ENCODE results near the gene RP9.

Gene RP9

GRCh38 chr7:33129806-33130153 is 20.6 kb upstream of the RP9 start:
- Histone ChIP-seq H3K27ac (ENCODE audit: low read depth, low read length) (no peak overlapping the region), H3K9me3 (ENCODE audit: control insufficient read depth, insufficient read depth, low read depth, low read length) (no peaks in the 10 kb centered on the region), H3K27me3 (ENCODE audit: control insufficient read depth, insufficient read depth, low read length) (no peaks in the 10 kb centered on the region), H3K4me3 (ENCODE audit: low read depth, low read length) (peak overlapping the region; percentile 79), H3K4me1 (ENCODE audit: control insufficient read depth, insufficient read depth, low read length) (peaks cover 6% of the 10 kb centered on the region), H3K36me3 (ENCODE audit: control insufficient read depth, insufficient read depth, low read length) (no peaks in the 10 kb centered on the region), H3K9ac (ENCODE audit: low read length) (peak overlapping the region; percentile 52)

DNA sequence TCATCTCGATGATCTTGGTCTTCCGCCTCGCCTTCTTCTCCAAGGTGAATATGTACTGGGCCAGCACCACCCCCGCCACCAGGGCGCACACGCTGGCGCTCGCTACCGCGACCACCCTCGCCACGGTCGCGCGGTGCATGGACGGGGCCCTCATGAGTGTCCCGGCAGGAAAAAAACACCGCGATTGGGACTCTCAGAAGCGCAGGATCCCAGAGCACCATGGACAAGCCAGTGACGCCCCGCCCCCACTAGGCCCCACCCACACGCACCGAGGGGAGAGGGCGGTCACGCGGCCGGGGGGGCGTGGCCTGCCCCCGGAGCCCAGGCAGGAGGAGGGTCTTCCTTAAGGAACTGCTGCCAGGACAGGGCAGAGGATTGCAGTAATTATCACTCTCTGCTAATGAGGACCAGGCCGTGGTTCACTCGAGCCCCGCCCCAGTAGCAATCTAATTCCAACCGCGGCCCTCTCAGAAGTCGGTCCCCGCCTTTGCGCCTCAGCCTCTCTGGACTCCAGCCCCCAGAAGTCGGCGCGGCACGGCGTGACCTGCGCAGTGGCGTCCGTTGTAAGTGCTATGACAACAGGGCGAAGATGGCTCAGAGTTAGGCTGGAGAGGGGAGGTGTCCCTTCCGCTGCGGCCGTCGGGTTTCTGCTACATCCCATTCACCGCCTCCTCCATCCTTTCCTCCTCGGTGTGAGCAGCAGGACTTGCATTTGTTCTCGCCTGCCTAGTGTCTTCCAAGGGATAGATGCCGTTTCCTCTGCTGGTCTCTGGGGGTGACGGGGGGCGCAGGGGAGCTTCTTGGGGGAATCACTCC is 20.0 kb upstream of the RP9 start, which contains the start of gene BBS9:
Gene BBS9, plus strand, starts transcription at position 575 of the 816 bp plus-strand sequence. CDS start 16,689 bp downstream, outside the sequence.
- peaks cover 6% of the 10 kb centered on the region for H3K4me1 ChIP-seq (ENCODE audit: control insufficient read depth, insufficient read depth, low read length)
- H3K27me3 ChIP-seq (ENCODE audit: control insufficient read depth, insufficient read depth, low read length) = no peaks in the 10 kb centered on the region
- peak within 1 kb of the TSS; percentile 79 for H3K4me3 ChIP-seq (ENCODE audit: low read depth, low read length)
- no peaks in the 10 kb centered on the region for H3K36me3 ChIP-seq (ENCODE audit: control insufficient read depth, insufficient read depth, low read length)
- peak within 1 kb of the TSS; percentile 62 for H3K9ac ChIP-seq (ENCODE audit: low read length)
- no peaks in the 10 kb centered on the region for H3K9me3 ChIP-seq (ENCODE audit: control insufficient read depth, insufficient read depth, low read depth, low read length)
- H3K27ac ChIP-seq (ENCODE audit: low read depth, low read length) = no peak within 1 kb of the TSS

DNA sequence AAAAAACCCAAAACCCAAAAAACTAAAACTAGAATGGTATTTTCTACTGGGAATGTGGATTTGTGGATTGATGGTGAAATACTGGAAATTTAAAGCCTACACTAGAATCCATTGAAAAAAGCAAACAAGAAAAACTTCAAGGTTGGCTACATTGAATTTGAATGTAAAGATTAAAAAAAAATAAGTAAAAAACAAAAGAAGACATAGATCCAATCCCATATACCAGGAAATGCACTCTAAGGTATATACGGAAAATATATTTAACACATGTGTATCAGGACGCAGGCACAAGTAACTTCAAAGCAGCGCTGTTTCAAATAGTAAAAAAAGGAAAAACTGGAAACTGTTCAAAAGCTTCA is 19.4 kb upstream of the RP9 start:
- Histone ChIP-seq H3K9ac (ENCODE audit: low read length) (peak overlapping the region; percentile 62), H3K27ac (ENCODE audit: low read depth, low read length) (no peak overlapping the region), H3K4me3 (ENCODE audit: low read depth, low read length) (peak overlapping the region; percentile 79), H3K36me3 (ENCODE audit: control insufficient read depth, insufficient read depth, low read length) (no peaks in the 10 kb centered on the region), H3K9me3 (ENCODE audit: control insufficient read depth, insufficient read depth, low read depth, low read length) (no peaks in the 10 kb centered on the region), H3K27me3 (ENCODE audit: control insufficient read depth, insufficient read depth, low read length) (no peaks in the 10 kb centered on the region), H3K4me1 (ENCODE audit: control insufficient read depth, insufficient read depth, low read length) (peaks cover 6% of the 10 kb centered on the region)

GRCh38 chr7:33127085-33127484 is 17.9 kb upstream of the RP9 start:
- Histone ChIP-seq H3K4me1 (ENCODE audit: control insufficient read depth, insufficient read depth, low read length) (peaks cover 6% of the 10 kb centered on the region), H3K27me3 (ENCODE audit: control insufficient read depth, insufficient read depth, low read length) (no peaks in the 10 kb centered on the region), H3K36me3 (ENCODE audit: control insufficient read depth, insufficient read depth, low read length) (no peaks in the 10 kb centered on the region), H3K9ac (ENCODE audit: low read length) (no peak overlapping the region), H3K9me3 (ENCODE audit: control insufficient read depth, insufficient read depth, low read depth, low read length) (no peaks in the 10 kb centered on the region), H3K27ac (ENCODE audit: low read depth, low read length) (no peak overlapping the region), H3K4me3 (ENCODE audit: low read depth, low read length) (no peak overlapping the region)

DNA sequence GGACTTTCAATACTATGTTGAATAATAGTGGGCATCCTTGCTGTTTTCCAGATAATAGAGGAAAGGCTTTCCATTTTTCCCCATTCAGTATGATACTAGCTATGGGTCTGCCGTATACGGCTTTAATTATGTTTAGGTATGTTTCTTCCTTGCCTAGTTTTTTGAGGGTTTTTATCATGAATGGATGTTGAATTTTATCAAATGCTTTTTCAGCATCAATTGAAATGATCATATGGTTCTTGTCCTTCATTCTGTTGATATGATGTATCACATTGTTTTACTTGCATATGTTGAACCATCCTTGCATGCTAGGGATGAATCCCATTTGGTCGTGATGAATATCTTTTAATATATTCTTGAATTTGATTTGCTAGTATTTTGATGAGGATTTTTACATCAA is 9.2 kb upstream of the RP9 start:
- no peak overlapping the region for H3K27ac ChIP-seq (ENCODE audit: low read depth, low read length)
- no peaks in the 10 kb centered on the region for H3K27me3 ChIP-seq (ENCODE audit: control insufficient read depth, insufficient read depth, low read length)
- no peak overlapping the region for H3K9ac ChIP-seq (ENCODE audit: low read length)
- H3K4me3 ChIP-seq (ENCODE audit: low read depth, low read length) = no peak overlapping the region
- H3K4me1 ChIP-seq (ENCODE audit: control insufficient read depth, insufficient read depth, low read length) = peaks cover 5% of the 10 kb centered on the region; the same call in 1 of the 2 replicates
- no peaks in the 10 kb centered on the region for H3K36me3 ChIP-seq (ENCODE audit: control insufficient read depth, insufficient read depth, low read length)
- H3K9me3 ChIP-seq (ENCODE audit: control insufficient read depth, insufficient read depth, low read depth, low read length) = peaks cover 8% of the 10 kb centered on the region; the same call in 1 of the 2 replicates

DNA sequence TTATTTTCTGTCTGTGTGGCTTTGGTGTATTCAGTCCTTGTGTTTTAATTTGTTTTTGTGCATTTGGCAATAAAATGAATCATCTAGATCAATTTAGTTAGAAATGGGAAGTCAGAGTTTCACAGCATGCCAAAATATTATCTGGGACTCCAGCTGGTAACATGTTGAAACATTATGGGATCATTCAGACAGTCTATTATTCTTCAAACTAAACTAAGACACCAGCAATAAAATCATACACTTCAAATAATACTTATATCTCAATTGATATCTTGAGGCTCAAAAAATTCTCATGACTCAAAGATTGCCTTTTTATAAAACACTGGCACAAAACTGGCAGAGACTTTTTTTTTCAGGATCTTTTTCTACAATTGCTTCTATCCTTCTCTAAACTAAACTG is 5.8 kb upstream of the RP9 start:
- H3K9me3 ChIP-seq (ENCODE audit: control insufficient read depth, insufficient read depth, low read depth, low read length) = peaks cover 8% of the 10 kb centered on the region; the same call in 1 of the 2 replicates

GRCh38 chr7:33111614-33112013 is 2.4 kb upstream of the RP9 start:
- H3K4me1 ChIP-seq (ENCODE audit: control insufficient read depth, insufficient read depth, low read length) = peaks cover 11% of the 10 kb centered on the region; the same call in 1 of the 2 replicates
- no peak overlapping the region for H3K9ac ChIP-seq (ENCODE audit: low read length)
- H3K4me3 ChIP-seq (ENCODE audit: low read depth, low read length) = no peak overlapping the region
- H3K36me3 ChIP-seq (ENCODE audit: control insufficient read depth, insufficient read depth, low read length) = no peaks in the 10 kb centered on the region
- no peaks in the 10 kb centered on the region for H3K9me3 ChIP-seq (ENCODE audit: control insufficient read depth, insufficient read depth, low read depth, low read length)
- no peak overlapping the region for H3K27ac ChIP-seq (ENCODE audit: low read depth, low read length)
- H3K27me3 ChIP-seq (ENCODE audit: control insufficient read depth, insufficient read depth, low read length) = peaks cover 6% of the 10 kb centered on the region; the same call in 1 of the 2 replicates

More for the DNA sequence above, 5.8 kb upstream of the RP9 start:
- no peak overlapping the region for H3K4me3 ChIP-seq (ENCODE audit: low read depth, low read length)
- H3K27ac ChIP-seq (ENCODE audit: low read depth, low read length) = no peak overlapping the region
- peaks cover 3% of the 10 kb centered on the region; the same call in 1 of the 2 replicates for H3K27me3 ChIP-seq (ENCODE audit: control insufficient read depth, insufficient read depth, low read length)
- no peak overlapping the region for H3K9ac ChIP-seq (ENCODE audit: low read length)
- H3K4me1 ChIP-seq (ENCODE audit: control insufficient read depth, insufficient read depth, low read length) = peaks cover 5% of the 10 kb centered on the region; the same call in 1 of the 2 replicates
- no peaks in the 10 kb centered on the region for H3K36me3 ChIP-seq (ENCODE audit: control insufficient read depth, insufficient read depth, low read length)

GRCh38 chr7:33109758-33110238 is 594 bp upstream of the RP9 start:
- Histone ChIP-seq H3K27me3 (ENCODE audit: control insufficient read depth, insufficient read depth, low read length) (peaks cover 6% of the 10 kb centered on the region; the same call in 1 of the 2 replicates), H3K36me3 (ENCODE audit: control insufficient read depth, insufficient read depth, low read length) (no peaks in the 10 kb centered on the region), H3K4me3 (ENCODE audit: low read depth, low read length) (peak overlapping the region; percentile 97), H3K9me3 (ENCODE audit: control insufficient read depth, insufficient read depth, low read depth, low read length) (no peaks in the 10 kb centered on the region), H3K4me1 (ENCODE audit: control insufficient read depth, insufficient read depth, low read length) (peaks cover 10% of the 10 kb centered on the region; the same call in 1 of the 2 replicates), H3K27ac (ENCODE audit: low read depth, low read length) (no peak overlapping the region), H3K9ac (ENCODE audit: low read length) (no peak overlapping the region)

DNA sequence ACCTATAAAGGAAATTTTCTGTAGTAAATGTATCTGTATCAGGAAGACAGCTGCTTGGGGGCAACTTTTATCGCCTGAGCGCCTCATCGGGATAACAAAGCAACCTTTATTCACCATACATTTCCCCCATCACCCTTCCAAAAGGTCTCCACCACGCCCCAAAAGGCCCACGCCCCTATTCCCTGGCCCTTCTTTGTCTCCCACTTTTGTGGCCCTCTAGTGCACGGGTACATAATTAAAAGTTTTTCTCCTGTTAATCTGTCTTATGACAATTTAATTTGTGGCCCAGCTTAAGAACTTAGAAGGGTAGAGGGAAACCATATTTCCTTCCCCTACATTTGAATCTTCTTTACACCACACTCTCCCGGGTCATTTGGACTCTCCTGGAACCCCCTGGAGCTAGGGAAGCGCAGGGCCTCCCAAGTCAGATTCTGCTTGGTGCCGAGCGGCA is 625 bp downstream of the RP9 start:
- Histone ChIP-seq H3K9ac (ENCODE audit: low read length) (peak overlapping the region; percentile 92), H3K4me1 (ENCODE audit: control insufficient read depth, insufficient read depth, low read length) (peaks cover 6% of the 10 kb centered on the region; the same call in 1 of the 2 replicates), H3K9me3 (ENCODE audit: control insufficient read depth, insufficient read depth, low read depth, low read length) (no peaks in the 10 kb centered on the region), H3K4me3 (ENCODE audit: low read depth, low read length) (peak overlapping the region; percentile 97), H3K27me3 (ENCODE audit: control insufficient read depth, insufficient read depth, low read length) (peaks cover 6% of the 10 kb centered on the region; the same call in 1 of the 2 replicates), H3K36me3 (ENCODE audit: control insufficient read depth, insufficient read depth, low read length) (peaks cover under 1% of the 10 kb centered on the region), H3K27ac (ENCODE audit: low read depth, low read length) (peak overlapping the region; percentile 65; the same call in 1 of the 2 replicates)

- Histone ChIP-seq H3K36me3 (ENCODE audit: control insufficient read depth, insufficient read depth, low read length) (peaks cover 12% of the 10 kb centered on the region), H3K4me3 (ENCODE audit: low read depth, low read length) (peak overlapping the region; percentile 97), H3K9me3 (ENCODE audit: control insufficient read depth, insufficient read depth, low read depth, low read length) (no peaks in the 10 kb centered on the region), H3K4me1 (ENCODE audit: control insufficient read depth, insufficient read depth, low read length) (peaks cover 6% of the 10 kb centered on the region; the same call in 1 of the 2 replicates), H3K27ac (ENCODE audit: low read depth, low read length) (no peak overlapping the region), H3K9ac (ENCODE audit: low read length) (no peak overlapping the region), H3K27me3 (ENCODE audit: control insufficient read depth, insufficient read depth, low read length) (peaks cover 6% of the 10 kb centered on the region; the same call in 1 of the 2 replicates)
These were observed 1.8 kb downstream of the RP9 start for GRCh38 chr7:33107136-33108066.
